ENCODE data around the gene CDH6. TPM values are rescaled to one million over a fixed set of nuclear protein-coding genes. Genes with fewer than 3 reads are reported as not detected.

CDH6 gene
- total RNA-seq, 1 experiment from 2014 or later: 0.12 TPM

- H2AFZ ChIP-seq (ENCODE audit: low read depth, low read length, poor library complexity, severe bottlenecking): no peak overlapping the region
- no peaks in the 10 kb centered on the region for H3K79me2 ChIP-seq (ENCODE audit: insufficient read depth, low read length)
- POLR2A ChIA-PET: no interaction called here
- H3K27ac ChIP-seq (ENCODE audit: low read depth, low read length): no peak overlapping the region
- RAD21 ChIA-PET (ENCODE audit: low non-redundant PET in 1 of 2, low total read pairs in 2 of 2, uncharacterized antibody in 2 of 2, unreplicated experiment in 2 of 2): no interaction called here
- peaks cover 4% of the 10 kb centered on the region; the same call in 1 of the 2 replicates for H3K27me3 ChIP-seq (ENCODE audit: insufficient read depth, low read length)
- H3K4me2 ChIP-seq (ENCODE audit: low read length): no peak overlapping the region
- ATAC-seq (no peak), DNase-seq (ENCODE audit: low read depth, low spot score) (no peak)
- H3K9ac ChIP-seq (ENCODE audit: low read length): no peak overlapping the region
- H4K20me1 ChIP-seq (ENCODE audit: insufficient read depth): no peaks in the 10 kb centered on the region
- H3K9me2 ChIP-seq (ENCODE audit: insufficient read depth): no peaks in the 10 kb centered on the region
- no peaks in the 10 kb centered on the region for H3K9me3 ChIP-seq (ENCODE audit: control insufficient read depth in 1 of 2, insufficient read depth in 1 of 2, low read depth in 1 of 2, low read length in 2 of 2)
- BruUV-seq (replicated peaks): no TSS peak
- H3K4me1 ChIP-seq (ENCODE audit: control insufficient read depth in 1 of 2, insufficient read depth in 2 of 2, low read length in 2 of 2): no peaks in the 10 kb centered on the region
- no peak for TF ChIP-seq EZH2phosphoT487 (IDR thresholded peaks at IDR 0.05; ENCODE audit: borderline replicate concordance)
- no peak for TF ChIP-seq ELF1 (IDR thresholded peaks at IDR 0.05; ENCODE audit: borderline replicate concordance, low read depth)
- TF ChIP-seq JUND (IDR thresholded peaks at IDR 0.05): no peak
- no peak for TF ChIP-seq EGR1 (IDR thresholded peaks at IDR 0.05; ENCODE audit: low read depth)
- no peak for TF ChIP-seq SP1 (IDR thresholded peaks at IDR 0.05; ENCODE audit: low read depth)
- TF ChIP-seq CEBPB (IDR thresholded peaks at IDR 0.05; ENCODE audit: low read depth): no peak
- TF ChIP-seq CBX3 (IDR thresholded peaks at IDR 0.05; ENCODE audit: low read depth): no peak
- no peak for TF ChIP-seq YY1 (IDR thresholded peaks at IDR 0.05; ENCODE audit: extremely low read depth, insufficient replicate concordance, low read depth, low read length)
- no peak for TF ChIP-seq RAD21 (IDR thresholded peaks at IDR 0.05; ENCODE audit: low read depth)
- TF ChIP-seq POLR2A (IDR thresholded peaks at IDR 0.05; ENCODE audit: borderline replicate concordance, extremely low read depth, insufficient read depth, insufficient read length): no peak
- no peak for TF ChIP-seq TCF7L2 (IDR thresholded peaks at IDR 0.05; ENCODE audit: borderline replicate concordance, extremely low read depth, insufficient read depth, insufficient read length)
- no peak for TF ChIP-seq REST (IDR thresholded peaks at IDR 0.05; ENCODE audit: low read depth)
- no peak for TF ChIP-seq ZFX (IDR thresholded peaks at IDR 0.05)
- no peak for TF ChIP-seq POLR2AphosphoS5 (IDR thresholded peaks at IDR 0.05; ENCODE audit: low read depth, low read length)
- CTCF ChIA-PET: no interaction called here
- intact Hi-C loops (cut with micrococcal nuclease): no loop called here
- no peaks in the 10 kb centered on the region for H3K36me3 ChIP-seq (ENCODE audit: control insufficient read depth in 1 of 2, insufficient read depth in 2 of 2, low read length in 2 of 2)
- no peak overlapping the region for H3K4me3 ChIP-seq (replicated peaks in 1 of 2; ENCODE audit: low read depth in 1 of 2, low read length in 2 of 2)
Observed at GRCh38 chr5:31289429-31289828, 95.9 kb downstream of the CDH6 start.
